ENCODE data around the gene FAM193B. TPM values are rescaled to one million over a fixed set of nuclear protein-coding genes. Genes with fewer than 3 reads are reported as not detected.
A peak's percentile ranks its signal among the peaks of the same experiment; 100 is the strongest.

FAM193B gene
- total RNA-seq, 1 experiment from 2014 or later = 58.5 TPM

- in situ Hi-C loops (cut with HindIII; ENCODE audit: low pct_unique_long_range_greater_than_20kb, low sequenced_read_pairs) = no loop called here
Observed at GRCh38 chr5:177516601-177517568, 37.5 kb downstream of the FAM193B start, which contains the start of gene DDX41. TSS of gene DDX41 (minus strand) at chr5:177516961. CDS start at chr5:177516945, 16 bp downstream.

More at GRCh38 chr5:177516601-177517568, 37.5 kb downstream of the FAM193B start, which contains the start of gene DDX41:
- ChIA-PET POLR2A (interaction anchor here (0.6 to 1.3 kb wide), 2 partner anchors 19 to 150 kb away, joined by 4 read pairs; partner anchors contain the start of gene PDLIM7), CTCF (interaction anchor here (0.5 kb wide), 1 partner anchor 212 kb away, joined by 4 read pairs; no protein-coding TSS in a partner anchor)
- no peaks in the 10 kb centered on the region for H3K9me3 ChIP-seq (ENCODE audit: control insufficient read depth, insufficient read depth, low read depth, low read length)
- no peaks in the 10 kb centered on the region for H3K27me3 ChIP-seq (ENCODE audit: control insufficient read depth, insufficient read depth, low read length)
- peaks cover 16% of the 10 kb centered on the region for H3K36me3 ChIP-seq (ENCODE audit: control insufficient read depth, insufficient read depth, low read length)
- TF ChIP-seq TCF7L2 (IDR thresholded peaks at IDR 0.05; ENCODE audit: low read depth, low read length) (peak; percentile 68), REST (IDR thresholded peaks at IDR 0.05; ENCODE audit: insufficient read depth in 1 of 2, low read depth in 2 of 2, low read length in 1 of 2) (peak in 1 of 2 experiments; percentile 9; a peak in 1 of 4 replicates), POLR2AphosphoS5 (IDR thresholded peaks at IDR 0.05; ENCODE audit: low read depth, low read length) (peak; percentile 64), CTCF (IDR thresholded peaks at IDR 0.05) (no peak), SIN3A (IDR thresholded peaks at IDR 0.05; ENCODE audit: borderline replicate concordance, insufficient read depth, low read depth, low read length) (0 out of 2 replicates have a peak, but pooled peaks have one; percentile 54)
- TSS peak; percentile 79 for BruUV-seq (replicated peaks)
- intact Hi-C loops (cut with micrococcal nuclease; ENCODE audit: unreplicated experiment) = no loop called here
- H3K4me3 ChIP-seq (ENCODE audit: low read depth in 2 of 2, low read length in 2 of 2) = peak within 1 kb of the TSS; percentile 93 to 94
- H3K27ac ChIP-seq (ENCODE audit: low read length) = peak within 1 kb of the TSS; percentile 91
- H3K4me1 ChIP-seq (ENCODE audit: control insufficient read depth, insufficient read depth, low read length) = peaks cover 21% of the 10 kb centered on the region
- ATAC-seq = peak; percentile 94
- DNase-seq (ENCODE audit: low read depth, low spot score) = peak; percentile 99

Measured in Panc1 (cell line).